ENCODE measurements around the gene MCF2L2. TPM values are rescaled to one million over a fixed set of nuclear protein-coding genes. Genes with fewer than 3 reads are reported as not detected.

Gene MCF2L2
- total RNA-seq, 1 donor from 2014 or later = not detected

DNA sequence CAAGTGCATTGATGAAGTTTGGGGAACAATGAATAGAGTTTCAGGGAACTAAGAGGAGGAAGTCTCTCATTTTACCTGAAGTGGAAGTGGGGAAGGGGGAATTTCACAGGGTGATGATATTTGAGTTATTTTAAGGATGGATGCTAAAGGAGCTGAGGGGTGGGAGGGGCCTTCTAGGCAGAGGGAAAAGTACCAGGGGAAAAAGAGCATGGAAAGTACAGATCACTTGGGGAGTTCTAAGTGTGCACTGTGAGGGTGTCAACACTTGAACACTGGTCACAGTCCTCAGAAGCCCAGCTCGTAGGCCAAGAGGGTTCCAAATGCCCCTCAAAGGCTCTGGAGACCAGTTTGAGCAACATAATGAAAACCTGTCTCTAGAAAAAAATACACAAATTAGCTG, 284.1 kb downstream of the MCF2L2 start:
- Histone ChIP-seq H3K4me3 (no peak overlapping the region), H3K4me1 (no peaks in the 10 kb centered on the region), H3K36me3 (no peaks in the 10 kb centered on the region), H3K27me3 (no peaks in the 10 kb centered on the region), H3K9me3 (no peaks in the 10 kb centered on the region), H3K27ac (no peak overlapping the region)
- no peak for DNase-seq (ENCODE audit: low spot score in 2 of 2)
- TF ChIP-seq CTCF (IDR thresholded peaks at IDR 0.05) = no peak
- intact Hi-C loops (cut with DNase I) = no loop called here

DNA sequence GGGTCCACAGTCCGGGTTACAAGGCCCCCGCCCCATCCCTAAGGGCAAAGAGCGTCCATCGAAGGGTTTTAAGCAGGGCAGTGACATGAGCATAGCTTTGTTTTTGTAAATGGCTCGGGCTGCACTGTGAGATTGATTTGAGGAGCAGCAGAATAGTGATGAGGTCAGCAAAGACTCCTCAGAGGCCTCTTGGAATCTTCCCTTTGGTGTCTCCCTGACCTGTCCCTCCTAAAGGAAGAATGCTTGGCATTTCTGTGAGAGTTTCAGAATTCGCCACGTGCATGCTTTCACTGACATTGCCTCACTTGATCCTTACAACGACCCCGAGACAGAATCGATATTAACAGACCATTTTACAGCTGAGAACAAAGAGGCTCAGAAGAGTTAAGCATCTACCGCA, 286.2 kb downstream of the MCF2L2 start:
- intact Hi-C loops (cut with DNase I) = no loop called here
- Histone ChIP-seq H3K36me3 (no peaks in the 10 kb centered on the region), H3K4me3 (no peak overlapping the region), H3K4me1 (no peaks in the 10 kb centered on the region), H3K27ac (no peak overlapping the region), H3K27me3 (no peaks in the 10 kb centered on the region), H3K9me3 (no peaks in the 10 kb centered on the region)
- no peak for TF ChIP-seq CTCF (IDR thresholded peaks at IDR 0.05)
- no peak for DNase-seq (ENCODE audit: low spot score in 2 of 2)

- H3K36me3 ChIP-seq = no peaks in the 10 kb centered on the region
- intact Hi-C loops (cut with DNase I) = no loop called here
- no peaks in the 10 kb centered on the region for H3K4me1 ChIP-seq
- H3K27me3 ChIP-seq = no peaks in the 10 kb centered on the region
- no peaks in the 10 kb centered on the region for H3K9me3 ChIP-seq
- no peak for DNase-seq (ENCODE audit: low spot score in 2 of 2)
- H3K4me3 ChIP-seq = no peak overlapping the region
- no peak for TF ChIP-seq CTCF (IDR thresholded peaks at IDR 0.05)
- H3K27ac ChIP-seq = no peak overlapping the region
These were observed 293.6 kb downstream of the MCF2L2 start for GRCh38 chr3:183134844-183135243.

- intact Hi-C loops (cut with DNase I) = no loop called here
These were observed 296.0 kb downstream of the MCF2L2 start for GRCh38 chr3:183132409-183132808.

DNA sequence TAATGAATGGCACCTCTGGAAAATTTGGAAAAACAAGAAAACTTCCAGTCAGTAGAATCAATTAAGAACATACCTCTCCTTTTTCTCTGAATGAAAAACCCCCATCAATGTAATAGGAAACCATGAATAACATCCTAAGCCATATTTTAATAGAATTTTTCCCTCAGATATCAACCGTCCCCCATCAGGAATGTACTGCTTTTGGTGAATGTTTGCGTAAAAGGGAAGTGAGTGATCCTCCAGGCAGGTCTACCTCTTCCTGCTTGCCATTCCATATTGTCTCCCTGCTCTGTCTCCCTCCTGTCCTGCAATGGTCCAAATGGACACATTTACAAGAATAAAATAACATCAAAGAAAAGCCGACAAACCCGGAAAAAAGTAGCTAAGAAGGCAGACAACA, 296.7 kb downstream of the MCF2L2 start:
- intact Hi-C loops (cut with DNase I) = no loop called here
- Histone ChIP-seq H3K4me3 (no peak overlapping the region), H3K36me3 (no peaks in the 10 kb centered on the region), H3K27me3 (no peaks in the 10 kb centered on the region), H3K4me1 (no peaks in the 10 kb centered on the region), H3K9me3 (no peaks in the 10 kb centered on the region), H3K27ac (no peak overlapping the region)
- no peak for DNase-seq (ENCODE audit: low spot score in 2 of 2)
- no peak for TF ChIP-seq CTCF (IDR thresholded peaks at IDR 0.05)

More at GRCh38 chr3:183132409-183132808, 296.0 kb downstream of the MCF2L2 start:
- no peaks in the 10 kb centered on the region for H3K36me3 ChIP-seq
- no peaks in the 10 kb centered on the region for H3K4me1 ChIP-seq
- H3K4me3 ChIP-seq = no peak overlapping the region
- no peaks in the 10 kb centered on the region for H3K27me3 ChIP-seq
- no peaks in the 10 kb centered on the region for H3K9me3 ChIP-seq
- TF ChIP-seq CTCF (IDR thresholded peaks at IDR 0.05) = no peak
- no peak overlapping the region for H3K27ac ChIP-seq
- DNase-seq (ENCODE audit: low spot score in 2 of 2) = no peak

DNA sequence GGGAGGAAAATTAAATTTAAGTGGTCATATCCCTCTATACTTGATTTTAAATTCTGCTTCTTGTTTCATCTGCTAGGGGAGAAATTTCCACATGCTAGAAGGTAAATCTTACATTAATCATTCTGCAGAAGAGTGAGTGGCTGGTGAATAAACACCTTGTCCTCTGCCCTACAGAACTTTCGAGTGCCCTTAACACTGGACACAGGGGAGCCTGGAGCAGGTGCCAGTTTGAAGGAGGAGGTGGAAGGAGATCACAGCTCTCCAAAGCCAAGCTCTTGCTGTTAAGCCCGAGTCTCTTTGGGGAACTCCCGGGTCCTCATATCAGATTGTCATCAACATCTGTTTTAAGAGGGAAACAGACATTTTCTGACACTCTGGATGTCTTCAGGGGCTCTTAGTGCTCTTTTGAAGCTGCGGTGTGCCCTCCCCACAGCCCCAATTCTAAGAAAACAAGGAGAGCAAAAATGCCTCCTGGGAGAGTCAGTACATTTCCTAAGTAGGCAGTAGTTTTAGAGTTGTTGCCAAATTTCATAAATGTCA, 297.2 kb downstream of the MCF2L2 start:
- no peak for TF ChIP-seq CTCF (IDR thresholded peaks at IDR 0.05)
- H3K36me3 ChIP-seq = no peaks in the 10 kb centered on the region
- H3K27me3 ChIP-seq = no peaks in the 10 kb centered on the region
- intact Hi-C loops (cut with DNase I) = no loop called here
- no peak for DNase-seq (ENCODE audit: low spot score in 2 of 2)
- H3K4me1 ChIP-seq = no peaks in the 10 kb centered on the region
- H3K9me3 ChIP-seq = no peaks in the 10 kb centered on the region
- no peak overlapping the region for H3K4me3 ChIP-seq
- no peak overlapping the region for H3K27ac ChIP-seq
